Amygdala (tissue), 56 donors: Measurements from ENCODE around the gene ENPP4.
"Not testable (repeated sequence)": the region's sequence is repeated elsewhere in the genome, so short reads cannot be mapped to it uniquely, and the experiment has no call there.

Source experiments
- DNase-seq, 56 donors: peaks; one replicate each; lab custom pipeline; 2025; lab: John Stamatoyannopoulos, UW

Gene ENPP4, protein sequence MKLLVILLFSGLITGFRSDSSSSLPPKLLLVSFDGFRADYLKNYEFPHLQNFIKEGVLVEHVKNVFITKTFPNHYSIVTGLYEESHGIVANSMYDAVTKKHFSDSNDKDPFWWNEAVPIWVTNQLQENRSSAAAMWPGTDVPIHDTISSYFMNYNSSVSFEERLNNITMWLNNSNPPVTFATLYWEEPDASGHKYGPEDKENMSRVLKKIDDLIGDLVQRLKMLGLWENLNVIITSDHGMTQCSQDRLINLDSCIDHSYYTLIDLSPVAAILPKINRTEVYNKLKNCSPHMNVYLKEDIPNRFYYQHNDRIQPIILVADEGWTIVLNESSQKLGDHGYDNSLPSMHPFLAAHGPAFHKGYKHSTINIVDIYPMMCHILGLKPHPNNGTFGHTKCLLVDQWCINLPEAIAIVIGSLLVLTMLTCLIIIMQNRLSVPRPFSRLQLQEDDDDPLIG

GRCh38 chr6:46129629-46130511 is at the start of gene ENPP4:
Gene ENPP4 (plus strand): TSS chr6:46129989. CDS start chr6:46139584, 9,595 bp downstream.
- peak in 55 of 56 donors; percentile 53 to 96 (median 85) for DNase-seq

DNA sequence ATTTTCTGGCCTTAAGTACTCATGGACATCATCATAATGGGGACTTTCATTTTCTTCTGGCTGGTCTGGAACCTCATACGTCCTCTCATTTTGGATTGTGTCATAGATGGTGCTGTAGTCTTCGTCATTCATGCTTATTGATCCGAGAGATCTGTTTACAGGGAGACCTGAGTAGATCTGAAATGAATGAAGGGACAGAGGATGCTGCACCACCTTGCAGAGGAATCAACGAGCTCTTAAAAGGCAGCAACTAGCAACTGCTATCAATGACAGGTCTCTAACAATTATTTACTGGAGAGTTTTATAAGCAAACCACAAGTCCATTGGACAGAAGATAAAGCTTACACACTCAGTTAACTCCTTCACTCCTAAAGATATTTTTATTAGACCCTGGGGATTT is 49.7 kb upstream of the ENPP4 start:
- DNase-seq, result no peak

- not testable (repeated sequence) for DNase-seq
Observed at GRCh38 chr6:46085688-46086087, 44.1 kb upstream of the ENPP4 start.

DNA sequence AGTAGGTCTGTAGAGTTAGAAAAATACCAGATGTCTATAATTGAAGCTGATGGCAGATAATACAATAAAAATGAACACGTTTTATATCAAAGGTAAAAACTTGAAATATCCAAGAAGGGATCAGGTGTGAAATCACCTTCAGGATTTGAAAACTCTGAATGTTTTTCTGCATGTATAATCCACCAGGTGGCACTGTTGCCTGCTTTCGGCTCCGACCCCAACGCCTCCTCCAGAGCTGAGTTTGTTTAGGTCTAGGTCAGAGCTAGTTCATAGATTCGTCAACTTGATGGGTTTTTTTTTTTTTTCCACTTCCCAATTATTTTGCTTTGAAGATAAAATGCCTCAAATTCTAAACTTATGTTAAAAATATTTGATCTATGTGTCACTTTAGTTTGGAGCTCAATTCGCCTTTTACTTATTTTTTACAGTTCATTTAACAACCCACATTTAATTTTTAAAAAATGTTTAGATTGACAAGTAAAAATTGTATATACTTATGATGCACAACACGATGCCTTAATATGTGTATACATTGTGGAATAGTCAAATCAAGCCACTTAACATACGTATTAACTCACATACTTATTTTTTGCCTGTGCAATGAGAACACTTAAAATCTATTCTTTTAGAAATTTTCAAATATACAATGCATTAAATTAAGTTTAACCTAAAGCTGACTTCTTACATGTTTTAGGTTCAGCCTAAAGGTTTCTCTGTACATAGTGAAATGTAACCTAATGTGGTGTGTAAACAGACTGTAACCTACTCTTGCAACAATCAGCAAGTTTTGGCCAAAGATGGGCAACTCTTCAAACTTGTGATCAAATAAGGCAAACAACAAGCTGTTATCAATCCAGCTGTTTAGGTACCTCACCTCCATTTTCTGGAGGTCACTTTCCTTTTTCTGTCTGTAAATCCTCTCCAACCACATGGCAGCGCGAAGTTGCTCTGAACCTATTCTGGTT is 39.4 kb upstream of the ENPP4 start:
- DNase-seq, result peak in 42 of 56 donors; percentile 0 to 76 (median 16)

DNA sequence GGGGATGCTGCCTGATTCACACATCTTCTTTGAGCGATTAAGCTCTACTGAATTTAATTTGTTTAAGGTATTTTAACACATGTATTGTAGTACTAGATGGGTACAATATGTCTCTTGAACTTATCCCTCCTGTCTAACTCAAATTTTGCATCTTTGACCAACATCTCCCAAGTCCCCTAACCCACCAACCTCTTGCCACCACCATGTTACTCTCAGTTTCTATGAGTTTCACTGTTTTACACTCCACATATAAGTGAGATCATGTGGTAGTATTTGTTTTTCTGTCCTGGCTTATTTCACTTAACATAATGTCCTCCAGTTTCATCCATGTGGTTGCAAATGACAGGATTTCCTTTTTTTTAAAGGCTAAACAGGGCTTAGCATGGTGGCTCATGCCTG is 38.7 kb upstream of the ENPP4 start:
- no peak for DNase-seq

- no peak for DNase-seq
Observed at GRCh38 chr6:46095251-46095650, 34.5 kb upstream of the ENPP4 start.

GRCh38 chr6:46097366-46097765 is 32.4 kb upstream of the ENPP4 start:
- no peak for DNase-seq

DNA sequence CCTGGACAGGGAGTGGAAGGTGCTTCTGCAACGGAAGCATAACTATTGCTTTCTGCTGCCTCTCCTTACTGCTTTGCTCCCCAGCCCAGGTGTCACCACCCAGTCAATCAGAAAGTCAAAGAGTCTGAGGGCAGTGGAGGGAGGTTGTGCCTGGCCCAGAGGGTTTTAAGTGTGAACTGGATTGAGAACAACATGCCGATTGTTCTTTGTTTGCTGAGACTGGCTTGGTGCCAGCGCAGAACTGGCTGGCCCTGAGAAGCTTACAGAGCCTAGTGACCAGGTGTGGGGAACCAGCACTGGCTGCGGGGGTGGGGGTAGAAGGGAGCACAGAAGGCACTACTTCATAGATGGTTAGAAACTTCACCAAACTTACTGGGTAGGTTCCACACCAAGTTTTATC is 31.1 kb upstream of the ENPP4 start:
- peak in 53 of 56 donors; percentile 2 to 87 (median 48) for DNase-seq

GRCh38 chr6:46099952-46100351 is 29.8 kb upstream of the ENPP4 start:
- DNase-seq, result no peak

GRCh38 chr6:46102123-46102522 is 27.7 kb upstream of the ENPP4 start:
- DNase-seq, result no peak

DNA sequence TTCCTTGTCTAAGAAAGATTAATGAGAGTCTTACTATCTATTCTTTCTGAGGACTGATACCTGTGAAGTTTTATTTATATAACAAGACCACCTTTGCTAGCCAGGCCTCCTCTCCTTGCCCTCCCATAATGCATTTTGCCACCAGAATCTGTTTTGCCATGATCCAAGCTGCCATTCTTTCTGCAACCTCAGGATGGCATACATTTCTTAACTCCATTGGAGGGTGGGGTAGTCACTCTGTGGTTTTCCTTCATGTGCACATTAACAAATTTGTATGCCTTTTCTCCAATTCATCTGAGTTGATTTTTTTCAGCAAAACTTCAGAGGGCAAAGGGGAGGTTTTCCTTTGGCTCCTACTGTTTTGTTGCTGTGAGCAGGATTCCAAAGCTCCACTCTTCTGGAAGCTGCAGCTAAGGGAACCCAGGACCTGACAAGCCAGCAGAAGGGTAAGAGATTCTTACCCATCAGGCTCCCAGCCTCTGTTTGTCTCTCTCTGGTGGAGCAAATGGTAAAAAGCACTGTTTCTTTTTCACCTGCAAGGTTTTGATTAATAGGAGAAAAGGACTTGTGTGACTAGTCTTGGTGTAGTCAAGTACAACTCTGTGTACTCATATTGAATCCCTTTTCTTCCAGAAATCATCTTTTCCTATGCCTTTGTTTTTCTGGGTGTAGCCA is 26.2 kb upstream of the ENPP4 start:
- DNase-seq, result no peak

DNA sequence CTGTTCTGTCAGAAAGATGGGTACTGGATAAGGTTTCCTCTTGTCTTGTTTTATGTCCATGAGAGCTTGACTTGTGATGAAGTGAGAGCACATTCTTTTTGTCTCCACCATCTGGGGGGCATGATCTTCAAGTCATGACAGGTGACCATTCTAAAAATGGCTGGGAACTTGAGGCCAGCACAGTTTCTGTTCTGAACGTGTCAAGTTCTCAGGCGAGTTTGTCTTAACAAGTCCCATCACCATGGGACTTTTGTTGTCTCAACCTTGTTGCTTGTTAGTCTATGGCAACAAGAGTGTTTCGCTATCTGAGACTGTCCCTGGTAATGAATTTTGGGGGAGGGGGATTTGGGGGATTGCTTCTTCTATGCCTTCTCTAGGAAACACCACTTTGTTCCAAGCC is 25.6 kb upstream of the ENPP4 start:
- no peak for DNase-seq

GRCh38 chr6:46105568-46105967 is 24.2 kb upstream of the ENPP4 start:
- no peak for DNase-seq

GRCh38 chr6:46113370-46113769 is 16.4 kb upstream of the ENPP4 start:
- DNase-seq, result no peak

DNA sequence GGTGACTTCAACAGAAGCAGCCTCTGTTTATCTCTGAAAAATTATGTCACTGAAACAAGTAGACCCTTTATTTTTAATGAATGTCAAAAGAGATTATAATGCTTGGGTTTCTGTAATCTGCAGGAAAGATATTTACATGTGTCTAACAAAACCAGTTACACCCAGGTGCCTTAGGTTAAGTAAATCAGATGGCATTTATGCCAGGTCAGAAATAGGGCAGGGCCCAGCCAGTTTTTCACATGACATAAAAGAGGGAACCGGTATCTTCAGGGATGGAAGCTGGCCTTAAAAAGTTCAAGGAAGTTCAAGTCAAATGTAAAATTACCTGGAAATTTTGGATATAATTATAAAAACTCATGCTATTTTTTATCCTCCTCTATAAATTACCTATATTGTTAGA is 14.2 kb upstream of the ENPP4 start:
- no peak for DNase-seq

DNA sequence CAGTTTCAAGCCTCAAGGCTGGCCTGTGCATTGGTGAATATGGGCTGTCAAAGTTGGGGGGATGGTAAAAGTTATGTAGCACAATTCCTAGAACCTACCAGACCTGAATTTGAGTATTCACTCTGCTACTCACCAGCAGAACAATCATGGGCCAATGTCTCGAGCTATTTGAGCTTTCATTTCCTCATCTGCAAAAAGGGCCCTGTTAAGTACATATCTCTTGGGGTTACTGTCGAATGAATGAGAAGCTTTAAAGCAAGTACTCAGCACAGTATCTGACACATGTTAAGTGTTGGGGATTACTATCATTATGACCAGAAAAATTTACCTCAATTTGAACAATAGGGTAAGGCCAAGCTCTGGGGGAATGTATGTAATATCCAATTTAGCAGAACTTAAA is 13.5 kb upstream of the ENPP4 start:
- DNase-seq, result no peak

DNA sequence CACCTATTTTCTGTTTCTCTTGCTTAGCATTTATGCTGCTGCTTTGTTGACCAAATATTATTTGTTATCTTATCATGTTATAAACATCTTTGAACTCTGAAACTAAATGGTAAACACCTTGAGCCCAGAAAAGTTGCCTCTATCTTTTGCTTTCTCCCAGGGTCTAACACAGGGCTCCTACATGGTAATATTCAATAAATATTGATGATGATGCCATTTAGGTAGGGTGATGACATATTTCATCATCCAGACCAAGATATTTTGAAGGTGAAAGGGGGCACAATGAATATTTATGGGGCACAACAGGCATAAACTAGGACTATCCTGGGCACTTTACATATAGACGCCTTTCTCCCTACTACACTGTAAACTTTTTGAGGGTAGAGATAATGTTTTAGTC is 11.6 kb upstream of the ENPP4 start:
- no peak for DNase-seq

GRCh38 chr6:46118836-46119235 is 11.0 kb upstream of the ENPP4 start:
- no peak for DNase-seq

GRCh38 chr6:46119679-46120078 is 10.1 kb upstream of the ENPP4 start:
- DNase-seq, result not testable (repeated sequence)

DNA sequence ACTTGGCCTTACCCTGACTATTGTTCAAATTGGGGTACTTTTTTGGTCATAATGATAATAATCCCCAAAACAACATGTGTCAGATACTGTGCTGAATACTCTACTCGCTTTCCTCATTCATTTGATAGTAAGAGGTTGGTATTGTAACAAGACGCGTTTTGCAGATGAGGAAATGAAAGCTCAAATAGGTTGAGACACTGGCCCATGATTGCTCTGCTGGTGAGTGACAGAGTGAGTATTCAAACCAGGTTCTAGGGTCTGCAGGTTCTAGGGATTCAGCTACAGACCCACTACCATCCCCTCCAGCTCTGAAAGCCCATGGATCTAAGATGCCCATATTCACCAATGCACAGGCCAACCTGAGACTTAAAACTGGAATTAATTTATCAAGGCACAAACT is 1.3 kb upstream of the ENPP4 start:
- no peak for DNase-seq
